GM12873 (cell line): ENCODE results near the gene SERPINH1.

Experiments
- TF ChIP-seq, protein P1 (sequence below): IDR thresholded peaks from 2 replicates; pipeline ENCODE4 v1.5.1; 2012; ENCODE audit warnings: low read depth, mild to moderate bottlenecking, moderate library complexity, low read length, control low read depth; ENCODE audit not compliant: insufficient read depth; ENCODE audit errors: missing control alignments

The SERPINH1 gene

DNA sequence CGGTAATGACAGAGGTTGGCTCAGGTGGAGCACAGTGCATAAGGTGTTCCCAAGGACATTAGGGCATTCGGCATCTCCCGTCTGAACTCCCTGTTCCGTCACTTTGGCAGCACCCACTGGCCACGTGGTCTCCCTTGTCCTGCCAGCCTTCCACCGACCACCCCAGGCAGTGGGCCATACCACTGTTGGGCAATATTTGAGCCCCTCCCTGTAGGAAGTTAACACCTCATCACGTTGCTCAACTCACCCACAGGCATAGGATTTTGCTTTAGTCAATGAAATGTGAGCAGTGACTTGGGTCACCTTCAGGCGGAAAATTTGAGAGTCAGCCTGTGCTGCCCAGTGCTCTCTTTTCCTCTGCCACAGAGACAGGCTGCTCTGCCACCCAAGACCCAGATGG lies 44.0 kb downstream of the SERPINH1 start:
- TF ChIP-seq, protein P1, sequence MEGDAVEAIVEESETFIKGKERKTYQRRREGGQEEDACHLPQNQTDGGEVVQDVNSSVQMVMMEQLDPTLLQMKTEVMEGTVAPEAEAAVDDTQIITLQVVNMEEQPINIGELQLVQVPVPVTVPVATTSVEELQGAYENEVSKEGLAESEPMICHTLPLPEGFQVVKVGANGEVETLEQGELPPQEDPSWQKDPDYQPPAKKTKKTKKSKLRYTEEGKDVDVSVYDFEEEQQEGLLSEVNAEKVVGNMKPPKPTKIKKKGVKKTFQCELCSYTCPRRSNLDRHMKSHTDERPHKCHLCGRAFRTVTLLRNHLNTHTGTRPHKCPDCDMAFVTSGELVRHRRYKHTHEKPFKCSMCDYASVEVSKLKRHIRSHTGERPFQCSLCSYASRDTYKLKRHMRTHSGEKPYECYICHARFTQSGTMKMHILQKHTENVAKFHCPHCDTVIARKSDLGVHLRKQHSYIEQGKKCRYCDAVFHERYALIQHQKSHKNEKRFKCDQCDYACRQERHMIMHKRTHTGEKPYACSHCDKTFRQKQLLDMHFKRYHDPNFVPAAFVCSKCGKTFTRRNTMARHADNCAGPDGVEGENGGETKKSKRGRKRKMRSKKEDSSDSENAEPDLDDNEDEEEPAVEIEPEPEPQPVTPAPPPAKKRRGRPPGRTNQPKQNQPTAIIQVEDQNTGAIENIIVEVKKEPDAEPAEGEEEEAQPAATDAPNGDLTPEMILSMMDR, result no peak

DNA sequence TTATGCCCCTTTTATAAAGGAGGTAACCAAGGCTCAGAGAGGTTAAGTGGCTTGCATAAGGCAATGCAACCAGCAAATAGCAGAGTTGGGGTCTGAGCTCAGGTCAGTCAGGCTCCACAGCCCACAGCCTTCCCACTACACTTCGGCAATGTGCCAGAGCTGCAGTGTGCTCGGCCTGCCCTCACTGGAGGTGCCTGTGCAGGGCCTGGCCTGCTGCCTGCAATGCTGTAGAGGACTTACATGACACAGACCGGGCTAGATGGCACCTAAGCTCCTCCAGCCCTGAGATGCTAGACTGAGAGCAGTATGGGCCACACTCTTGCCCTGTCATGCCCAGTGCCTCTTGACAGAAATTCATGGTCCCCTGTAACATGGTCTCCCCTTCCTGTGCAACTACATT lies 49.8 kb downstream of the SERPINH1 start:
- TF ChIP-seq, protein P1, result no peak

DNA sequence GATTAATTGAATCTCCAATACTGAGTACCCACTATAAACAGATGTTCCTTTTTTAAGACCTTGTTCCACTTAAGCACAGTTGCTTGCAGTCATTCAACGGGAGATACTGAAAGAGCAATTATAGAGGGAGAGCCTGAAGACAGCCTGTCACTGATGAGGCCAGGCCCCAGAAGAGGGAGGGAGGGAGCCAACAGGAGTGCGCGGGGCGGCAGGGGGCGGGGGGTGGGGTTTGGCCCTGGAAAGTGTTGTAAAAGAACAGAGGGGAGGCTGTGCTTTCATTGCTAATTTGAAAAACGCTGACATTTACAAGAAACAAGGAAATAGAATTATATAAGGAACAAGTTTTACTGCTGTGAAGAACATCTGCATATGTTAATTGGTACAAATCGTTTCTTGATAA lies 53.7 kb downstream of the SERPINH1 start:
- TF ChIP-seq, protein P1, result no peak

DNA sequence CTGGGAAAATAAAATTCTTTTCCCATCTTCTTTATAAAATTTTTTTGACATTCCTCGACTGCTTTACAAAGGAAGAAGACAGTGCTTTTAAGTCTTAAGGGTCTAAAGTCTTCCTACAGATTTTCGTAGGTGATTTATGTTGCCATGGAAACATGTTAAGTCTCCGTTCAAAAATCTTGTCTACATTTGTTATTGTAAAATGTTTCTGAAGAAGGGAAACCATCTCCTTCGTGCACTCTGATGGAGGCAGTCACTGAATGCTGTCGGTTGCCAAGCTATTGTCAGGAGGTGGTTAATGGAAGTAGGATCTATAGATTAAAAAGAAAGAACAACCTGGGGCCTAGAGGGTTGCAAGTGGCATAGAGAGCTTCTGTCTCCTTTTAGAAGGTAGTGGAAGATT lies 54.2 kb downstream of the SERPINH1 start:
- TF ChIP-seq, protein P1, result no peak
